Measurements from ENCODE around the gene VPS52. TPM values are rescaled to one million over a fixed set of nuclear protein-coding genes. Genes with fewer than 3 reads are reported as not detected.

Gene VPS52
- total and polyA plus RNA-seq, 2 donors (not counting 1 experiment from before 2014, with no cell fraction given) = 100 to 144 TPM

- H4K20me1 ChIP-seq (ENCODE audit: control insufficient read depth, insufficient read depth, low read length, poor library complexity, severe bottlenecking) = peaks cover 44% of the 10 kb centered on the region
- H3K27me3 Mint-ChIP-seq = no peaks in the 10 kb centered on the region
- peak overlapping the region; percentile 100 for H3K9ac ChIP-seq (ENCODE audit: low read length)
- peak overlapping the region; percentile 100 for H3K4me3 Mint-ChIP-seq
- WGBS (ENCODE audit: insufficient coverage) = 55% methylated on average over 36 of the region's 47 CpGs
- ATAC-seq (ENCODE audit: low read depth) = no peak
- no peak for DNase-seq
- peaks cover 3 to 48% of the 10 kb centered on the region in 2 experiments for H3K36me3 ChIP-seq (replicated peaks in 1 of 2; ENCODE audit: control extremely low read depth in 1 of 2, control insufficient read depth in 1 of 2, extremely low read depth in 1 of 2, insufficient read depth in 2 of 2, low read length in 1 of 2)
- H3K4me1 Mint-ChIP-seq = peaks cover 77% of the 10 kb centered on the region
- H3K27ac Mint-ChIP-seq = peak overlapping the region; percentile 98
- ChIA-PET POLR2A (interaction anchor here (0.7 to 1.2 kb wide), 2 partner anchors 16 to 29 kb away, joined by 3 to 9 read pairs; partner anchors contain the start of gene RGL2), CTCF (interaction anchor here (1.1 to 5.3 kb wide), 2 partner anchors 10 to 29 kb away, joined by 3 to 50 read pairs; no protein-coding TSS in a partner anchor)
- no peaks in the 10 kb centered on the region for H3K9me3 Mint-ChIP-seq (ENCODE audit: insufficient read depth)
- H3K27me3 ChIP-seq (replicated peaks in 1 of 4; ENCODE audit: control extremely low read depth in 1 of 4, control insufficient read depth in 3 of 4, insufficient read depth in 4 of 4, low read length in 3 of 4) = no peaks in the 10 kb centered on the region
- H3K27ac ChIP-seq (ENCODE audit: low read length in 2 of 2) = peak overlapping the region; percentile 97 to 100
- H3K4me2 ChIP-seq (replicated peaks; ENCODE audit: low read depth, low read length, poor library complexity, severe bottlenecking) = peak overlapping the region; percentile 99
- peaks cover 90% of the 10 kb centered on the region for H3K79me2 ChIP-seq (ENCODE audit: control insufficient read depth, insufficient read depth, low read length)
- TF ChIP-seq EZH2 (IDR thresholded peaks at IDR 0.05; ENCODE audit: borderline replicate concordance, insufficient read depth, low read depth, low read length, poor library complexity, severe bottlenecking) (no peak), CTCF (IDR thresholded peaks at IDR 0.05) (no peak)
- peaks cover 59 to 78% of the 10 kb centered on the region in 2 donors for H3K4me1 ChIP-seq (ENCODE audit: control insufficient read depth in 2 of 2, insufficient read depth in 2 of 2, low read length in 2 of 2)
- H2AFZ ChIP-seq (ENCODE audit: insufficient read depth, low read depth, low read length, poor library complexity, severe bottlenecking) = peak overlapping the region; percentile 32
- H3K4me3 ChIP-seq (ENCODE audit: control extremely low read depth in 1 of 5, extremely low read depth in 1 of 5, insufficient read depth in 1 of 5, low read depth in 2 of 5, low read length in 4 of 5) = peak overlapping the region; percentile 73 to 100 (median 91)
- intact Hi-C loops (cut with micrococcal nuclease) = loop anchor here (1.0 to 5.0 kb wide), 5 partner anchors 9 to 112 kb away; no protein-coding TSS in a partner anchor
- no peaks in the 10 kb centered on the region for H3K9me3 ChIP-seq (ENCODE audit: control extremely low read depth in 1 of 3, control insufficient read depth in 2 of 3, insufficient read depth in 1 of 3, low read length in 2 of 3)
Measured at GRCh38 chr6:33314943-33315792, 43.5 kb upstream of the VPS52 start.

Measured in B cell (primary cell).